Renal cortex interstitium (tissue), 11 donors: ENCODE results near the gene SEMA6A. TPM values are rescaled to one million over a fixed set of nuclear protein-coding genes. Genes with fewer than 3 reads are reported as not detected.

Experiments used
- DNase-seq, 11 donors: peaks; one replicate each; pipeline ENCODE4 v3.0.0-alpha.2; 2013; ENCODE audit warnings: low read depth in 9 of 11, low spot score in 4 of 11; ENCODE audit errors: extremely low read depth in 1 of 11
- polyA plus RNA-seq, 3 donors: library from polyadenylated mRNA; unstranded; fragments of 120-200 nt; gene quantifications; one replicate each; pipeline ENCODE4 v1.2.1, GENCODE V29; 2013; ENCODE audit not compliant: insufficient read length in 3 of 3

SEMA6A gene
- polyA plus RNA-seq, 3 donors = 48.5 to 66.4 (median 64.9) TPM

GRCh38 chr5:116456036-116456435, 118.6 kb downstream of the SEMA6A start:
- no peak for DNase-seq

- DNase-seq = no peak
These were observed 119.6 kb downstream of the SEMA6A start for GRCh38 chr5:116455061-116455460.

DNA sequence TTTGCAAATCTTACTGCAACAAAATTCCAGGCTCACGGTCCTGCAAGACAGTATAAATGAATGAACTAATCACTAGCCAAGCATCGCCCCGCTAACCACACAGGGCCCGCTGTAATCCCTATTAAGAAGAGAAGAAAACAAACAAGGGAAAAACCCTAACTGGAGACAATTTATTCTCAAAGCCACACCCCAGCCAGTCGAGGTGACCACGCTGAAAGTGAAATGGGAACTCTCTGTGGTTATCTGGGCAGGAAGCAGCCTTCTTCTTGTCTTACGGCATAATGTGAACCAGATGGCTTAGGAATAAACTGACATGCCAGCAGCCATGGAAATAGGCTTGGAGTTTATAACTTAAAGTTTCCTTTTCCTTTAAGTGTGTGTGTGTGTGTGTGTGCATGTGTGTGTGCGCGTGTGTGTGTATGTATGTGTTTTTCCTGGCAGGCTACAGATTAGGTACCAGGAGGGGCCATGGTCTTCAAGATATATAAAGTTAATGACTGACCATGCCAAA, 120.2 kb downstream of the SEMA6A start:
- peak in 6 of 11 donors; percentile 29 to 51 (median 38) for DNase-seq

GRCh38 chr5:116453988-116454411, 120.6 kb downstream of the SEMA6A start:
- no peak for DNase-seq

GRCh38 chr5:116452774-116453368, 121.8 kb downstream of the SEMA6A start:
- no peak for DNase-seq

- no peak for DNase-seq
These were observed 122.6 kb downstream of the SEMA6A start for GRCh38 chr5:116451905-116452450.

DNA sequence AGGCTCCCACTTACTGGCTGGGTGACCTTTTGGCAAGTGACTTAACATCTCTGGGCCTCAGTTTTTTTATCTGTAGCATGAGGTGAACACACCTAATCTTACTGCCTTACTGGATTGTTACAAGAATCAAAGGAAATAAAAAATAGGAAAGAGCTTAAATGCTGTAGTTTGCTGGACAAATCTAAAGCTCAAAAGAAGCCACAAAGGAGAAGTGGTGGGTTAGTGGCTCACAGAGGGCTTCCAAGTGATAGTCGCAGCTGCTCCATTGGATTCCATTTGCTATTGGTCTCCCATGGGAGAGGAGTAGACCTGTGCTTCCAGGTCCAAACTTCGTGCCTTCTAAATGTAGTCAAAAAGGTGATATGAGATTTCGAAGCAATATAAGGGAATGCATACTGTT, 123.6 kb downstream of the SEMA6A start:
- DNase-seq = no peak

GRCh38 chr5:116449458-116449857, 125.2 kb downstream of the SEMA6A start:
- no peak for DNase-seq

- no peak for DNase-seq
These were observed 125.7 kb downstream of the SEMA6A start for GRCh38 chr5:116448870-116449427.

- no peak for DNase-seq
These were observed 126.2 kb downstream of the SEMA6A start for GRCh38 chr5:116448450-116448849.

DNA sequence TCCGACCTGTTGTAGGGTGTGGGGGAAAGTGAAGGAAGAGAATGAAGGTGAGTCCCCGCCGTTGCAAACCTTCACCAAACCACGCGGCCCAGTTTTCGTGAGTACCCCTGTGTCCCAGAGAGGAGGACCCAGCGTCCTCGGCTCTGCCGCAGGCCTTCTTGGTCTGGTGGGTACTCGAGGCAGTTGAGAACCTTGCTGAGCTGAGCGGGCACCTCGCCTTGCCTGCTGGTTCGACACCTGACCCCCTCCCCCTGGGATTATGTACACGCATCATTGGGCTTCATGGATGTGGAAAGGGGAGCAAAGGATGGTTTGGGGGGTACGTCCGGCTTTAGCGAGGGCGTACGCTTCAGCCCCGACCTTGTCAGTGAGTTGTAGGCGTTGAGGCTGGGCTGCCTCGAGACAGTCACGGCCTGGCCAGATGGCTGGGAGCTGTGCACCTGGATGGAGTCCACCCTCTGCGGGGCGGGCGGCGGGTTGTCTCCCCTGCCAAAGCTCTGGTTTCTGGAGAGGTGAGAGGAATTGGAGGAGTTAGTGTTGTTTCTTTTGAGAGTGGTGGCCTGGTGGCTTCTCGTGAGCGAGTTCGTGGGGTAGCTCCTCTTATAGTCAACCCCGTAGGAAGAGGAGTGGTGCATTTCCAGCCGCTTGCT, 128.1 kb downstream of the SEMA6A start:
- DNase-seq = no peak

GRCh38 chr5:116445311-116445710, 129.3 kb downstream of the SEMA6A start:
- no peak for DNase-seq

- no peak for DNase-seq
These were observed 130.0 kb downstream of the SEMA6A start for GRCh38 chr5:116444373-116445295.

- DNase-seq = no peak
These were observed 131.6 kb downstream of the SEMA6A start for GRCh38 chr5:116442931-116443551.

GRCh38 chr5:116442095-116442534, 132.5 kb downstream of the SEMA6A start:
- DNase-seq = no peak

- no peak for DNase-seq
These were observed 133.4 kb downstream of the SEMA6A start for GRCh38 chr5:116441223-116441622.

GRCh38 chr5:116440457-116441001, 134.1 kb downstream of the SEMA6A start:
- no peak for DNase-seq

- DNase-seq = no peak
These were observed 134.7 kb downstream of the SEMA6A start for GRCh38 chr5:116439905-116440304.
